HEK293 (cell line): ENCODE data around the gene MAPT.

Experiments
- CTCF ChIA-PET: fragments of 350-600 bp; formaldehyde crosslinking; extraction: SDS; loops from one replicate; lab custom pipeline; 2021; ENCODE audit warnings: antibody characterized with exemption; lab: Yijun Ruan, JAX
- POLR2A ChIA-PET: fragments of 300-600 bp; formaldehyde crosslinking; extraction: SDS; loops from one replicate; lab custom pipeline; 2020; ENCODE audit warnings: antibody characterized with exemption, inconsistent platforms; lab: Yijun Ruan, JAX
- H3K27ac ChIP-seq: fragments of 200-500 bp; sonication (Bioruptor generic); 2 replicates; pipeline ENCODE4 v1.5.1; 2014; ENCODE audit warnings: low read depth, low read length, control low read depth, inconsistent platforms; ENCODE audit errors: extremely low read depth
- H3K36me3 ChIP-seq, 2 experiments: fragments of 200-500 bp in 1 of 2; sonication (Bioruptor generic) in 1 of 2; 1 replicate in 1 of 2; 2 replicates in 1 of 2; pipeline ENCODE4 v1.5.1; 2014 to 2017; ENCODE audit warnings: inconsistent platforms in 2 of 2, low read length in 2 of 2; ENCODE audit not compliant: control insufficient read depth in 2 of 2, insufficient read depth in 1 of 2
- H3K4me1 ChIP-seq: fragments of 200-500 bp; sonication (Bioruptor generic); 2 replicates; pipeline ENCODE4 v1.5.1; 2014; ENCODE audit warnings: mild to moderate bottlenecking, low read length, inconsistent platforms; ENCODE audit not compliant: control insufficient read depth, insufficient read depth
- H3K4me3 ChIP-seq: 2 replicates; pipeline ENCODE4 v1.5.1; 2011; ENCODE audit warnings: low read depth, mild to moderate bottlenecking, control low read depth, low read length, moderate library complexity
- H3K9me3 ChIP-seq: fragments of 200-500 bp; sonication (Bioruptor generic); 2 replicates; pipeline ENCODE4 v1.5.1; 2014; ENCODE audit warnings: low read depth, low read length, inconsistent platforms; ENCODE audit not compliant: control insufficient read depth, insufficient read depth
- FEZF1 ChIP-seq: fragments of 450-650 bp; formaldehyde crosslinking; IDR thresholded peaks from 2 replicates; pipeline ENCODE4 v1.5.1; 2016; ENCODE audit warnings: missing biosample characterization, missing genetic modification characterization
- KLF1 ChIP-seq: fragments of 450-650 bp; formaldehyde crosslinking; IDR thresholded peaks from 2 replicates; pipeline ENCODE4 v1.5.1; 2016; ENCODE audit warnings: missing biosample characterization, missing genetic modification characterization
- SCRT2 ChIP-seq: fragments of 450-650 bp; formaldehyde crosslinking; IDR thresholded peaks from 2 replicates; pipeline ENCODE4 v1.5.1; 2016; ENCODE audit warnings: missing biosample characterization, missing genetic modification characterization
- SP7 ChIP-seq: fragments of 450-650 bp; formaldehyde crosslinking; IDR thresholded peaks from 2 replicates; pipeline ENCODE4 v1.5.1; 2016; ENCODE audit warnings: missing biosample characterization, missing genetic modification characterization
- ZBTB17 ChIP-seq: fragments of 450-650 bp; formaldehyde crosslinking; IDR thresholded peaks from 2 replicates; pipeline ENCODE4 v1.5.1; 2016; ENCODE audit warnings: missing biosample characterization, missing genetic modification characterization
- ZEB2 ChIP-seq: fragments of 450-650 bp; formaldehyde crosslinking; IDR thresholded peaks from 2 replicates; pipeline ENCODE4 v1.5.1; 2016; ENCODE audit warnings: missing biosample characterization, missing genetic modification characterization
- ZFP3 ChIP-seq: fragments of 450-650 bp; formaldehyde crosslinking; IDR thresholded peaks from 2 replicates; pipeline ENCODE4 v1.5.1; 2016; ENCODE audit warnings: low read depth, missing biosample characterization, missing genetic modification characterization
- ZFP37 ChIP-seq: fragments of 450-650 bp; formaldehyde crosslinking; IDR thresholded peaks from 2 replicates; pipeline ENCODE4 v1.5.1; 2016; ENCODE audit warnings: missing biosample characterization, missing genetic modification characterization
- ZFP69B ChIP-seq: fragments of 450-650 bp; formaldehyde crosslinking; IDR thresholded peaks from 2 replicates; pipeline ENCODE4 v1.5.1; 2016; ENCODE audit warnings: missing biosample characterization, missing genetic modification characterization
- ZNF114 ChIP-seq: fragments of 450-650 bp; formaldehyde crosslinking; IDR thresholded peaks from 2 replicates; pipeline ENCODE4 v1.5.0; 2017; ENCODE audit warnings: missing biosample characterization, missing genetic modification characterization
- ZNF138 ChIP-seq: fragments of 450-650 bp; formaldehyde crosslinking; IDR thresholded peaks from 2 replicates; pipeline ENCODE4 v1.5.1; 2016; ENCODE audit warnings: missing biosample characterization, missing genetic modification characterization, borderline replicate concordance
- ZNF157 ChIP-seq: fragments of 450-650 bp; formaldehyde crosslinking; IDR thresholded peaks from 2 replicates; pipeline ENCODE4 v1.5.1; 2016; ENCODE audit warnings: missing biosample characterization, missing genetic modification characterization
- ZNF335 ChIP-seq: fragments of 450-650 bp; formaldehyde crosslinking; conservative IDR thresholded peaks from 2 replicates; pipeline ENCODE4 v1.5.1; 2016; ENCODE audit warnings: missing biosample characterization, missing genetic modification characterization
- ZNF404 ChIP-seq: fragments of 450-650 bp; formaldehyde crosslinking; IDR thresholded peaks from 2 replicates; pipeline ENCODE4 v1.5.1; 2017; ENCODE audit warnings: missing biosample characterization, missing genetic modification characterization
- ZNF433 ChIP-seq: fragments of 450-650 bp; formaldehyde crosslinking; IDR thresholded peaks from 2 replicates; pipeline ENCODE4 v1.5.1; 2016; ENCODE audit warnings: missing biosample characterization, missing genetic modification characterization, low read depth
- ZNF501 ChIP-seq: fragments of 450-650 bp; formaldehyde crosslinking; IDR thresholded peaks from 2 replicates; pipeline ENCODE4 v1.5.1; 2016; ENCODE audit warnings: missing biosample characterization, missing genetic modification characterization
- ZNF560 ChIP-seq: fragments of 450-650 bp; formaldehyde crosslinking; IDR thresholded peaks from 2 replicates; pipeline ENCODE4 v1.5.1; 2017; ENCODE audit warnings: missing biosample characterization, missing genetic modification characterization, borderline replicate concordance
- ZNF561 ChIP-seq: fragments of 450-650 bp; IDR thresholded peaks from 2 replicates; pipeline ENCODE4 v1.5.1; 2018; ENCODE audit warnings: missing biosample characterization, missing genetic modification characterization, borderline replicate concordance
- ZNF654 ChIP-seq: fragments of 450-650 bp; formaldehyde crosslinking; IDR thresholded peaks from 2 replicates; pipeline ENCODE4 v1.5.1; 2016; ENCODE audit warnings: low read depth, missing biosample characterization, missing genetic modification characterization
- ZNF658 ChIP-seq: fragments of 450-650 bp; formaldehyde crosslinking; IDR thresholded peaks from 2 replicates; pipeline ENCODE4; 2016; ENCODE audit warnings: missing biosample characterization, missing genetic modification characterization
- ZNF837 ChIP-seq: fragments of 450-650 bp; formaldehyde crosslinking; IDR thresholded peaks from 2 replicates; pipeline ENCODE4 v1.5.1; 2016; ENCODE audit warnings: missing biosample characterization, missing genetic modification characterization
- TF ChIP-seq, protein P1 (sequence below): fragments of 450-650 bp; formaldehyde crosslinking; IDR thresholded peaks from 2 replicates; pipeline ENCODE4 v1.5.1; 2016; ENCODE audit warnings: missing biosample characterization, missing genetic modification characterization, low read depth
- TF ChIP-seq, protein P2 (sequence below): fragments of 450-650 bp; formaldehyde crosslinking; IDR thresholded peaks from 2 replicates; pipeline ENCODE4 v1.5.1; 2016; ENCODE audit warnings: missing biosample characterization, missing genetic modification characterization
- TF ChIP-seq, protein P3 (sequence below): fragments of 450-650 bp; formaldehyde crosslinking; conservative IDR thresholded peaks from 2 replicates; pipeline ENCODE4 v1.5.1; 2016; ENCODE audit warnings: low read depth, missing biosample characterization, missing genetic modification characterization

Gene MAPT

DNA sequence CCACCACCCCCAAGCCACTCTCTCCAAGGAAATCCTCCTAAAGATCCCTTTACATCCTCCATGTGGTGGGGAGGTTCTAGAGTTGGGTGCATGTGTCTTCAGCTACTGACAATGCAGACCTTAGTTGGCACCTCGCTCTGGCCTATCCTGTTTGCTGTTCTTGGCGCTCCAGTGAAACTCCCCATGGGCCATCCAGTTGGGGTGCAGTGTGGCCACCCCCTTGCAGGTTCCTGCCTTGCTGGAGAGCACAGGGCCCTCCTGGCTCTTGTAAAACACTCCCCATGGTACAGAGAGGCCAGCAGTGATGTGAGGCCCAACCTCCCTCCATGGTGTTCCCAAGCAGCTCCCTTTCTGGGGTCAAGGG lies 82.0 kb downstream of the MAPT start:
- H3K4me3 ChIP-seq: no peak overlapping the region
- H3K27ac ChIP-seq: no peak overlapping the region
- ChIA-PET POLR2A (no interaction called here), CTCF (no interaction called here)
- TF ChIP-seq ZNF335 (tag by site-specific recombination) (no peak), ZNF404 (tag by site-specific recombination) (no peak), ZNF114 (tag by site-specific recombination) (no peak), ZEB2 (tag by site-specific recombination) (no peak), ZFP3 (tag by site-specific recombination) (no peak), KLF1 (tag by site-specific recombination) (no peak), FEZF1 (tag by site-specific recombination) (no peak)
- TF ChIP-seq, protein P1, sequence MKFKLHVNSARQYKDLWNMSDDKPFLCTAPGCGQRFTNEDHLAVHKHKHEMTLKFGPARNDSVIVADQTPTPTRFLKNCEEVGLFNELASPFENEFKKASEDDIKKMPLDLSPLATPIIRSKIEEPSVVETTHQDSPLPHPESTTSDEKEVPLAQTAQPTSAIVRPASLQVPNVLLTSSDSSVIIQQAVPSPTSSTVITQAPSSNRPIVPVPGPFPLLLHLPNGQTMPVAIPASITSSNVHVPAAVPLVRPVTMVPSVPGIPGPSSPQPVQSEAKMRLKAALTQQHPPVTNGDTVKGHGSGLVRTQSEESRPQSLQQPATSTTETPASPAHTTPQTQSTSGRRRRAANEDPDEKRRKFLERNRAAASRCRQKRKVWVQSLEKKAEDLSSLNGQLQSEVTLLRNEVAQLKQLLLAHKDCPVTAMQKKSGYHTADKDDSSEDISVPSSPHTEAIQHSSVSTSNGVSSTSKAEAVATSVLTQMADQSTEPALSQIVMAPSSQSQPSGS (tag by site-specific recombination): no peak
- H3K36me3 ChIP-seq: no peaks in the 10 kb centered on the region
- no peaks in the 10 kb centered on the region for H3K9me3 ChIP-seq
- no peaks in the 10 kb centered on the region for H3K4me1 ChIP-seq

DNA sequence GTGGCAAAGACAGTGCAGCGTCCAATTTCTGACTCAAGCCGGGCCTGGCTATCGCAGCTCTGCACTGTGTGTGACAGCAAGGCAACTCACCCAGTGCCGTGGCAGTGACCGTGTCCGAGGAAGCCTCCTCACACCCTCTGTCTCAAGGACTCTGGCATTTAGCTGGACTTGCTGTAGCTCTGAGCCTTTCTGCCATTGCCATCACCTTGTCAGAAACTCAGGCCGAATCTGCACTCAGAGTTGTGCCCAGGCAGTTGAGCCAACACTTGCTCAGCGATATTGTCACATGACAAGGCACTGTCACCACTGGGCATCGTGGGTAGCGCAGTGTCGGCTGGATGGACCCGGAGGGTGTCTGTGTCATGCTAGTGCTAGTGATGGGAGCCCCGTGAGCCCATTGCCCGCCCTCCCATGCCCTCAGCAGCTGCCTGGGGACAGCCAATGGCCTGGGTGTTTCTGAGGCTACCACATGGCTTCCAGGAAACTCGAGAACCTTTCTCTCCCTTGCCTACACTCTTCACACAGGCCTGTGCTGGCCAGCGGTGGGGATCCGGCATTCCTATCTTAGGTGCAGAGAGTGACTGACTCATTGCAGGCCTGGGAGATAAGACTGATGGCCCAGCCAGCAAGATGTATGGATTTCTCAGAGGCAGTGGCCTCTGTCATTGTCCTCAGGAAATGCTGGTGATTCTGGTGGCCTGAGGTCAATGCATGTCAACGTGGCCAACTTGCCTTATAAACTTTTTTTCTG lies 82.6 kb downstream of the MAPT start:
- ChIA-PET CTCF (interaction anchor here (1.1 kb wide), 1 partner anchor 23 kb away, joined by 3 read pairs; no protein-coding TSS in a partner anchor), POLR2A (no interaction called here)
- Histone ChIP-seq H3K36me3 (no peaks in the 10 kb centered on the region), H3K27ac (no peak overlapping the region), H3K9me3 (no peaks in the 10 kb centered on the region), H3K4me3 (no peak overlapping the region)
- TF ChIP-seq ZNF654 (no peak), ZNF404 (tag by site-specific recombination) (no peak), ZNF561 (tag by site-specific recombination) (no peak), ZBTB17 (tag by site-specific recombination) (no peak), SCRT2 (no peak), ZEB2 (tag by site-specific recombination) (no peak), ZFP69B (tag by site-specific recombination) (no peak), SP7 (tag by site-specific recombination) (no peak), ZNF837 (tag by site-specific recombination) (no peak), ZFP37 (tag by site-specific recombination) (no peak), ZNF658 (no peak), ZNF157 (tag by site-specific recombination) (no peak)
- TF ChIP-seq, all 188 proteins: peak for 0
- no peaks in the 10 kb centered on the region for H3K4me1 ChIP-seq

DNA sequence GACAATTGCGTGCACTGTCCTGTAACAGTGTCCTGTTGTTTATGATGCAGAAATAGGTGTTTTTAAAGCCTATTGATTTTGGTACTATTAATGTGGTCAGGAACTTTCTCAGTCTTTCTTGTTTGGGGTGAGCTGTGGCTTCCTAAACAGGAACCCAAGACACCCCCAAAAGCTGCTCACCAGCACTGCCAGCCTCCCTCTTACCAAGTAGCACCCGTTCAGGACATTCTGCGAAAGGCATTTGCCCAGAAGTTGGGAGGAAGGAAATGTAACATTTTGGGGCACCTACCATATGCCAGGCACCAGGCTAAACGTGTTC lies 83.1 kb downstream of the MAPT start:
- Histone ChIP-seq H3K9me3 (no peaks in the 10 kb centered on the region), H3K27ac (no peak overlapping the region), H3K36me3 (no peaks in the 10 kb centered on the region), H3K4me3 (no peak overlapping the region), H3K4me1 (no peaks in the 10 kb centered on the region)
- ChIA-PET POLR2A (no interaction called here), CTCF (interaction anchor here (1.1 kb wide), 1 partner anchor 23 kb away, joined by 3 read pairs; no protein-coding TSS in a partner anchor)
- TF ChIP-seq ZNF138 (tag by site-specific recombination) (no peak), ZNF501 (tag by site-specific recombination) (no peak), ZNF433 (tag by site-specific recombination) (no peak), ZNF560 (tag by site-specific recombination) (no peak)
- TF ChIP-seq, protein P2, sequence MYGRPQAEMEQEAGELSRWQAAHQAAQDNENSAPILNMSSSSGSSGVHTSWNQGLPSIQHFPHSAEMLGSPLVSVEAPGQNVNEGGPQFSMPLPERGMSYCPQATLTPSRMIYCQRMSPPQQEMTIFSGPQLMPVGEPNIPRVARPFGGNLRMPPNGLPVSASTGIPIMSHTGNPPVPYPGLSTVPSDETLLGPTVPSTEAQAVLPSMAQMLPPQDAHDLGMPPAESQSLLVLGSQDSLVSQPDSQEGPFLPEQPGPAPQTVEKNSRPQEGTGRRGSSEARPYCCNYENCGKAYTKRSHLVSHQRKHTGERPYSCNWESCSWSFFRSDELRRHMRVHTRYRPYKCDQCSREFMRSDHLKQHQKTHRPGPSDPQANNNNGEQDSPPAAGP (tag by site-specific recombination): no peak
- TF ChIP-seq, protein P3, sequence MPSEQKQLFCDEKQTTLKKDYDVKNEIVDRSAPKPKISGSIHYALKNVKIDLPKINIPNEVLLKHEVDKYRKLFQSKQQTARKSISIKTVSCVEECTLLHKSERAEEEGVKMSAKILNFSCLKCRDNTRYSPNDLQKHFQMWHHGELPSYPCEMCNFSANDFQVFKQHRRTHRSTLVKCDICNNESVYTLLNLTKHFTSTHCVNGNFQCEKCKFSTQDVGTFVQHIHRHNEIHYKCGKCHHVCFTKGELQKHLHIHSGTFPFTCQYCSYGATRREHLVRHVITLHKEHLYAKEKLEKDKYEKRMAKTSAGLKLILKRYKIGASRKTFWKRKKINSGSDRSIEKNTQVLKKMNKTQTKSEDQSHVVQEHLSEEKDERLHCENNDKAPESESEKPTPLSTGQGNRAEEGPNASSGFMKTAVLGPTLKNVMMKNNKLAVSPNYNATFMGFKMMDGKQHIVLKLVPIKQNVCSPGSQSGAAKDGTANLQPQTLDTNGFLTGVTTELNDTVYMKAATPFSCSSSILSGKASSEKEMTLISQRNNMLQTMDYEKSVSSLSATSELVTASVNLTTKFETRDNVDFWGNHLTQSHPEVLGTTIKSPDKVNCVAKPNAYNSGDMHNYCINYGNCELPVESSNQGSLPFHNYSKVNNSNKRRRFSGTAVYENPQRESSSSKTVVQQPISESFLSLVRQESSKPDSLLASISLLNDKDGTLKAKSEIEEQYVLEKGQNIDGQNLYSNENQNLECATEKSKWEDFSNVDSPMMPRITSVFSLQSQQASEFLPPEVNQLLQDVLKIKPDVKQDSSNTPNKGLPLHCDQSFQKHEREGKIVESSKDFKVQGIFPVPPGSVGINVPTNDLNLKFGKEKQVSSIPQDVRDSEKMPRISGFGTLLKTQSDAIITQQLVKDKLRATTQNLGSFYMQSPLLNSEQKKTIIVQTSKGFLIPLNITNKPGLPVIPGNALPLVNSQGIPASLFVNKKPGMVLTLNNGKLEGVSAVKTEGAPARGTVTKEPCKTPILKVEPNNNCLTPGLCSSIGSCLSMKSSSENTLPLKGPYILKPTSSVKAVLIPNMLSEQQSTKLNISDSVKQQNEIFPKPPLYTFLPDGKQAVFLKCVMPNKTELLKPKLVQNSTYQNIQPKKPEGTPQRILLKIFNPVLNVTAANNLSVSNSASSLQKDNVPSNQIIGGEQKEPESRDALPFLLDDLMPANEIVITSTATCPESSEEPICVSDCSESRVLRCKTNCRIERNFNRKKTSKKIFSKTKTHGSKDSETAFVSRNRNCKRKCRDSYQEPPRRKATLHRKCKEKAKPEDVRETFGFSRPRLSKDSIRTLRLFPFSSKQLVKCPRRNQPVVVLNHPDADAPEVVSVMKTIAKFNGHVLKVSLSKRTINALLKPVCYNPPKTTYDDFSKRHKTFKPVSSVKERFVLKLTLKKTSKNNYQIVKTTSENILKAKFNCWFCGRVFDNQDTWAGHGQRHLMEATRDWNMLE (tag by site-specific recombination): no peak
